ENCODE measurements around the gene PDK1.
"Not testable (repeated sequence)": the region's sequence is repeated elsewhere in the genome, so short reads cannot be mapped to it uniquely, and the experiment has no call there.

Gene PDK1

GRCh38 chr2:172516299-172516698, 39.6 kb upstream of the PDK1 start:
- H3K27ac ChIP-seq, result no peak overlapping the region
- no peak for TF ChIP-seq CTCF (conservative IDR thresholded peaks at IDR 0.05)

GRCh38 chr2:172518995-172519394, 36.9 kb upstream of the PDK1 start:
- no peak overlapping the region for H3K27ac ChIP-seq
- no peak for TF ChIP-seq CTCF (conservative IDR thresholded peaks at IDR 0.05)

GRCh38 chr2:172525601-172526000, 30.3 kb upstream of the PDK1 start:
- no peak for TF ChIP-seq CTCF (conservative IDR thresholded peaks at IDR 0.05)
- H3K27ac ChIP-seq, result no peak overlapping the region

- no peak for TF ChIP-seq CTCF (conservative IDR thresholded peaks at IDR 0.05)
- no peak overlapping the region for H3K27ac ChIP-seq
Observed at GRCh38 chr2:172531309-172531708, 24.6 kb upstream of the PDK1 start.

- not testable (repeated sequence) for H3K27ac ChIP-seq
Observed at GRCh38 chr2:172532461-172532860, 23.4 kb upstream of the PDK1 start.

- H3K27ac ChIP-seq, result no peak overlapping the region
- no peak for TF ChIP-seq CTCF (conservative IDR thresholded peaks at IDR 0.05)
Observed at GRCh38 chr2:172533687-172534086, 22.2 kb upstream of the PDK1 start.

- no peak overlapping the region for H3K27ac ChIP-seq
- no peak for TF ChIP-seq CTCF (conservative IDR thresholded peaks at IDR 0.05)
Observed at GRCh38 chr2:172535119-172535518, 20.8 kb upstream of the PDK1 start.

GRCh38 chr2:172537851-172538250, 18.0 kb upstream of the PDK1 start:
- H3K27ac ChIP-seq, result not testable (repeated sequence)

GRCh38 chr2:172539767-172540166, 16.1 kb upstream of the PDK1 start:
- no peak overlapping the region for H3K27ac ChIP-seq
- no peak for TF ChIP-seq CTCF (conservative IDR thresholded peaks at IDR 0.05)

Measured in VCaP (cell line).